ENCODE results near the gene SNX19. TPM values are rescaled to one million over a fixed set of nuclear protein-coding genes. Genes with fewer than 3 reads are reported as not detected.
"Not testable (repeated sequence)": the region's sequence is repeated elsewhere in the genome, so short reads cannot be mapped to it uniquely, and the experiment has no call there.

SNX19 gene, protein sequence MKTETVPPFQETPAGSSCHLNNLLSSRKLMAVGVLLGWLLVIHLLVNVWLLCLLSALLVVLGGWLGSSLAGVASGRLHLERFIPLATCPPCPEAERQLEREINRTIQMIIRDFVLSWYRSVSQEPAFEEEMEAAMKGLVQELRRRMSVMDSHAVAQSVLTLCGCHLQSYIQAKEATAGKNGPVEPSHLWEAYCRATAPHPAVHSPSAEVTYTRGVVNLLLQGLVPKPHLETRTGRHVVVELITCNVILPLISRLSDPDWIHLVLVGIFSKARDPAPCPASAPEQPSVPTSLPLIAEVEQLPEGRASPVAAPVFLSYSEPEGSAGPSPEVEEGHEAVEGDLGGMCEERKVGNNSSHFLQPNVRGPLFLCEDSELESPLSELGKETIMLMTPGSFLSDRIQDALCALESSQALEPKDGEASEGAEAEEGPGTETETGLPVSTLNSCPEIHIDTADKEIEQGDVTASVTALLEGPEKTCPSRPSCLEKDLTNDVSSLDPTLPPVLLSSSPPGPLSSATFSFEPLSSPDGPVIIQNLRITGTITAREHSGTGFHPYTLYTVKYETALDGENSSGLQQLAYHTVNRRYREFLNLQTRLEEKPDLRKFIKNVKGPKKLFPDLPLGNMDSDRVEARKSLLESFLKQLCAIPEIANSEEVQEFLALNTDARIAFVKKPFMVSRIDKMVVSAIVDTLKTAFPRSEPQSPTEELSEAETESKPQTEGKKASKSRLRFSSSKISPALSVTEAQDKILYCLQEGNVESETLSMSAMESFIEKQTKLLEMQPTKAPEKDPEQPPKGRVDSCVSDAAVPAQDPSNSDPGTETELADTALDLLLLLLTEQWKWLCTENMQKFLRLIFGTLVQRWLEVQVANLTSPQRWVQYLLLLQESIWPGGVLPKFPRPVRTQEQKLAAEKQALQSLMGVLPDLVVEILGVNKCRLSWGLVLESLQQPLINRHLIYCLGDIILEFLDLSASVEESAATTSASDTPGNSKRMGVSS
- polyA plus RNA-seq (ENCODE audit: insufficient read length in 4 of 4), result 10 to 100 TPM; 46.5 to 52.0 (median 48.5) TPM

DNA sequence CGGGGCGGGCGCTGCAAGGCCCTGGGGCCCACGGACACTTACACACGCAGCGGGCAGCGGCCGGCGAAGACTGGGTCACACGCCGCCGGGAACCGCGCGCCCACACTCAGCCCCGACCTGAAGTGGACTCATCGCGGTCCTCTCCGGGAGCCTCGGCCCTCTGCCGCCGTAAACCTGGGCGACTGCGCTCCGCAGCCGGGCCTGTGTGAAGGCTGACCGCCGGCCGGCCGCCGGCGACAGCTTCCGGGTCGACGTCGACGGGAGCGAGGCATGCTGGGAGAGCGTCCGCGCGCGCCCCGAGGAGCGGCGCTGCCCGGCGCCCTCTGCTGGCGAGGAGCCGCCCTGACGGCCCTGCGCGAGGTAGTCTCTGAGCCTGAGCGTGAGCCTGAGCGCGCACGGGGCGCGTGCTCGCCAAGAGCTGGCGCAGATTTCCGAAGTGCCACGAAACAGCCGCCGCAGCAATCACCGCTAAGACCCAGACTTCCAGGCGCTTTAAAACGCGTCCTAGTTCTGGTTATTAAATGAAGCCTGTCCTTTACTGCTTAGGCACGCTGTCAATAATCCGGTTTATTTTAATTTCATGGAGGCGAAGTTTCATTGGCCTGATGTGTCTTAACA, at the start of gene SNX19:
Gene SNX19 (minus strand): TSS at position 242 of the 618 bp plus-strand sequence. CDS start 540 bp downstream, outside the sequence.
- peak; percentile 84 to 93 (median 86) for DNase-seq (ENCODE audit: low read depth in 4 of 4, low spot score in 3 of 4)

GRCh38 chr11:130964058-130964792, 47.9 kb upstream of the SNX19 start:
- no peak for DNase-seq (ENCODE audit: low read depth in 4 of 4, low spot score in 3 of 4)

GRCh38 chr11:130947889-130948288, 31.6 kb upstream of the SNX19 start:
- DNase-seq (ENCODE audit: low read depth in 4 of 4, low spot score in 3 of 4), result no peak

DNA sequence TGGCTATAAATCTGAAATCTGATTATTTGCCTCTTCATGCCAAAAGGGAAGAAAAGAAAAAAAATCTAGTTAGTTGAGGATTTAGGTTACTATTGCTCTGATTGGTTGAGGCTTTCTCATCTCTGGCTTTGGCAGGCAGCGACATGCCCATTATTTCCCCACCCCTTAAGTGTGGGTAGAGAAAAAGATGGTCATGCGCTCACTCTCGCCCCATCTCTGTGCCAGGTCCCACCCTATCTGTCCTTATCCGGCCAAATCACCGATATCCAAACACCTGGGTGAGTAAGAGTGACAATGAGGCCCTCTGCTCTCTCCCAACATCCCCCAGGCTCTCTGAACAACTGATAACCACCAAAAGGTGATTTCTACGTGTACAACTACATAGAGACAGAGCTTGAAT, 31.2 kb upstream of the SNX19 start:
- DNase-seq (ENCODE audit: low read depth in 4 of 4, low spot score in 3 of 4), result no peak

DNA sequence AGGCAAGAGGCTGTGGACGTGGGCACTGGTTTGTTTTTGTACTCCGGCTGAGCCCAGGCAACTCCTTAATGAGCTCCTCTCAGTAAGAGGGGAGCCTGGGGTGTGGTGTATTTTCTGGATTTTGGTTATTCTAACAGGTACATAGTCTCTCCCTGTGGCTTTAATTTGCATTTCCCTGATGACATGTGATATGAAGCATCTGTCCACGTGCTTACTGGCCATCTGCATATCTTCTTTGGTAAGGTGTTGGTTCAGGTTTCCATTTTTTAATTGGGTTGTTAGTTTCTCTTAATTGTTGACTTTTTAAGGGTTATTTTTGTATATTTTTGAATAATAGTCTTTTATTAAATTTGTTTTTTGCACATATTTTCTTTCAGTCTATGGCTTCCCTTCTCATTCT, 30.8 kb upstream of the SNX19 start:
- no peak for DNase-seq (ENCODE audit: low read depth in 4 of 4, low spot score in 3 of 4)

DNA sequence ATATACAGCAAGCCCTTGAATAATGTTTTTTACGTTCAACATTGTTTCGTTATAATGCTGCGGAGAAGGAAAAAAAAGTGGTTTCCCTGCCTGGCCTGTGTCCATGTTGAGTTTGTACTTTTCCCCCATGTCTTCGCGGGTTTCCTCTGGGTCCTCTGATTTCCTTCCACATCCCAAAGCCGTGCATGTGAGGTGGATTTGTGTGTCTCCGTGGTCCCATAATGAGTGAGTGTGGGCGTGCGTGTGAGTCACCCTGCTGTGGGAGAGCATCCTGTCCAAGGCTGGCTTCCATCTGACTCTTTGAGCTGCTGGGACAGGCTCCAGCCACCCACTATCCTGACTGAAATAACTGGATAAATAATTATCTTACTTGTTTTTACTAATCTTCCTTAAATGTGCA, 29.6 kb upstream of the SNX19 start:
- DNase-seq (ENCODE audit: low read depth in 4 of 4, low spot score in 3 of 4), result no peak

DNA sequence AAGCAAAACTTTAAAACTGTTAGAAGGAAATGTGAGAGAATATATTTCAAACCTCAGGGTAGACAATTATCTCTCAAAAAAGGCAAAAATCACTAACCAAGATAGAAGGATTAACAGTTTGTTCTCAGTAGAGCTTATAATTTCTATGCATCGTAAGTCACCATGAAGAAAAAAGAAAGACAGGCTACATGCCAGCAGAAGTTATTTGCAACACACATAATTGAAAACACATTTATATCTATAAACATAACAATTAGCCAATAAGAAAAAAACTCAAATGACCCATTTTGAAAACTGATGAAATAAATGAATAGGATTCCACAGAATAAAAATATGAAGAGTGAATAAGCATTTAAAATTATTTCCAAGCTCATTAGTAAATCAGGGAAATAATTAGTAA, 24.4 kb upstream of the SNX19 start:
- DNase-seq (ENCODE audit: low read depth in 4 of 4, low spot score in 3 of 4), result no peak

DNA sequence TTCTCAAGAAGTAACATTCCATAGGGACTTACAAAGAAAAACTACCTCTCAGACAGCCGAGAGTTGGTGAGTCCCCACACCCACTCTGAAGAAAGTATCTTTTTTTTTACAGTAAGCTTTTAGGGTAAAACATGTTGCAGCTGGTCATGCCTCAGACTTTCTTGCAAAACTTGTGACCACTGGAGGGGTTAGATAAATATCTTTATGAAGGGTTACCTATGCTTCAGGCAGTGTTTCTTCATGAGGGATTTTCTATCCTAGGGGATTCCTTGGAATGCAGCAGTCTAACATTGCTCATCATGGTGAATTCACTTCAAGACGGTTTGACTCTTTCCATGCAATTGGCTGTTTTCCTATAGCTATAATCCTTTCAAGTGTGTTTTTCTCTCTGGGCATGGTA, 20.8 kb upstream of the SNX19 start:
- no peak for DNase-seq (ENCODE audit: low read depth in 4 of 4, low spot score in 3 of 4)

- no peak for DNase-seq (ENCODE audit: low read depth in 4 of 4, low spot score in 3 of 4)
Measured at GRCh38 chr11:130932086-130932712, 15.9 kb upstream of the SNX19 start.

- no peak for DNase-seq (ENCODE audit: low read depth in 4 of 4, low spot score in 3 of 4)
Measured at GRCh38 chr11:130924750-130925149, 8.5 kb upstream of the SNX19 start.

GRCh38 chr11:130920612-130921011, 4.3 kb upstream of the SNX19 start:
- DNase-seq (ENCODE audit: low read depth in 4 of 4, low spot score in 3 of 4), result not testable (repeated sequence)

- DNase-seq (ENCODE audit: low read depth in 4 of 4, low spot score in 3 of 4), result no peak
Measured at GRCh38 chr11:130918081-130918480, 1.8 kb upstream of the SNX19 start.

- DNase-seq (ENCODE audit: low read depth in 4 of 4, low spot score in 3 of 4), result no peak
Measured at GRCh38 chr11:130916910-130917309, 631 bp upstream of the SNX19 start.

DNA sequence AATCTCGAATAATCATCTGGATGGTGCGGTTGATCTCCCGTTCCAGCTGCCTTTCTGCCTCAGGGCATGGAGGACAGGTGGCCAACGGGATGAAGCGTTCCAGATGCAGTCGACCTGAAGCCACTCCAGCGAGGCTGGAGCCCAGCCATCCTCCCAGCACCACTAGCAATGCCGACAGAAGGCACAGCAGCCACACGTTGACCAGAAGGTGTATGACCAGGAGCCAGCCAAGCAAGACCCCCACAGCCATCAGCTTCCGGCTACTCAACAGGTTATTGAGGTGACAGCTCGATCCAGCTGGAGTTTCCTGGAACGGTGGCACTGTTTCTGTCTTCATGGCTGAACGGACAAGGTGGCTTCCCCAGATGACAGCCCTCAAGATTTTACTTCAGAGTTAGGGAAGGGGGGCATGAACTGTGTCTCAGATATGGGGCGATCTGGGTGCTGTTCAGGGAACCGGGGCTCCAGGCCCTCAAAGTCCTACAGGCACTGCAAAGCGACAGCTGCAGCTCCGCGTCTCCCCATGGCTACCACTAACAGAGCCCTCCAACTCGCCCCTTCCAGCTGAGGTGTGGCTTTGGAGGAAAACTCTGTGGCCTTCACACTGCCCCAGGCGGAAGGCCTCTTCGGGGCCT, 559 bp downstream of the SNX19 start:
- no peak for DNase-seq (ENCODE audit: low read depth in 4 of 4, low spot score in 3 of 4)

- no peak for DNase-seq (ENCODE audit: low read depth in 4 of 4, low spot score in 3 of 4)
Measured at GRCh38 chr11:130913268-130913667, 3.0 kb downstream of the SNX19 start.

DNA sequence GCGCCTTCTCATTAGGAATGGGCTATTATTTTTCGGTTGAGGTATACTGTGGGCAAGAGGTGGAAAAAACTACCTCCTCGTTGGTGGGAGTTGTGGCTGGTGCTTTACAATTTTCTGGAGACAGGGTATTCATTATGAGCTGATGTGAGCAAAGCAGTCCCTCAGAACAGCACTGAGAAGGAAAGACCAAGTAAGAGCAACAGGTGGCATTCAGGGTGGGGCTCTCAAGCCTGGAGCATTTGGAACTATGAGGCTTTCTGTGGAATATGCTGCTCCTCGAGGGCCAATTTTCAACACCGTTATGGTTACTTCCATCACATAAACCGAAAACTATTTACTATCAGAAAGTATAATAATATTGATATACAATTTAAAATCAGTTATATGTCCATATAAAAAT, 3.7 kb downstream of the SNX19 start:
- DNase-seq (ENCODE audit: low read depth in 4 of 4, low spot score in 3 of 4), result no peak

DNA sequence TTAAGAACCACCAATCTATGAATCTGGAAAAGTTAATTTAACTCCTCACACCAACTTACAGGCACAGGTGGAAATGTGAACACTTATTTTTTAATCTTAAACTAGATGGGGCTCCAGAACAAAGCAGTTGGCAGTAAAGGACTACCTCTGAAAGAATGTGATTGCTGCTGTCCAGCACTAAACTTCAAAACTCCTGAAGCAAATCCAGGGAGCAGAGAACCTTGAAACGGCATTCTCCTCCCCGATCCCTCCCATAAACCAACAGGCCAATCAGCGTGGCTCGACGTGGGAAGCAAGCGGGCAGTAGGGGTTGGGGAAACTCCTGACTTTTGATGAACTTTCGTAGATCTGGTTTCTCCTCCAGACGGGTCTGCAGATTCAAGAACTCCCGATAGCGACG, 5.0 kb downstream of the SNX19 start:
- no peak for DNase-seq (ENCODE audit: low read depth in 4 of 4, low spot score in 3 of 4)

DNA sequence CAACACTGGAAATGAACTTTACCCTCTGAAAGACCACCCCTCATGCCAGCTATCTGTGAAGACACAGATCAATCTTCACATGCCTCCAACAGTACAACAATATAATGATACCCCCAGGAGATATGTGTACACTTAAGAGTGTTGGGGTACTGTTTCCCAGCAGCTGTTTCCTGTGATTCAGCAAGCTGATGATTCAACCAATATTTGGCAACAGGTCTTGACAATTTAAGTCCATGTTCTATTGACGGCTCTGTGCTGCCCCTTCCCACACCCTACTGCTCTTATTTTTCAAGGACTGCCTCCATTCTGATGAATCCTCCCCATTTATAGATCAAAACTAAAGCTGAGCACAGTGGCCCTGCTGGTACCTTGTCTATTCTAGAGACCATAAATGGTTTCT, 6.6 kb downstream of the SNX19 start:
- no peak for DNase-seq (ENCODE audit: low read depth in 4 of 4, low spot score in 3 of 4)
